Occipital lobe (tissue), 2 donors: Measurements from ENCODE around the gene KRT74. TPM values are rescaled to one million over a fixed set of nuclear protein-coding genes. Genes with fewer than 3 reads are reported as not detected.

ENCODE experiments used
- DNase-seq: peaks from one replicate; lab custom pipeline; 2025; lab: John Stamatoyannopoulos, UW
- total RNA-seq: library from RNA; depleted of rRNA; stranded (reverse); fragments of >200 nt; gene quantifications from one replicate; pipeline ENCODE4 v1.2.3, GENCODE V29; 2014

KRT74 gene
- total RNA-seq, 1 donor from 2014 or later, result not detected

- DNase-seq, result no peak
Observed at GRCh38 chr12:52575256-52575655, 1.6 kb upstream of the KRT74 start.

GRCh38 chr12:52573306-52573705 is 337 bp downstream of the KRT74 start:
- no peak for DNase-seq

GRCh38 chr12:52570511-52570910 is 3.1 kb downstream of the KRT74 start:
- no peak for DNase-seq

- DNase-seq, result no peak
Observed at GRCh38 chr12:52568111-52568510, 5.5 kb downstream of the KRT74 start.

GRCh38 chr12:52566847-52567291 is 6.8 kb downstream of the KRT74 start:
- no peak for DNase-seq

GRCh38 chr12:52564582-52564981 is 9.1 kb downstream of the KRT74 start:
- DNase-seq, result no peak

GRCh38 chr12:52561880-52562449 is 11.7 kb downstream of the KRT74 start:
- no peak for DNase-seq

- DNase-seq, result no peak
Observed at GRCh38 chr12:52559979-52560378, 13.7 kb downstream of the KRT74 start.

GRCh38 chr12:52558781-52559445 is 14.7 kb downstream of the KRT74 start:
- DNase-seq, result no peak

- DNase-seq, result no peak
Observed at GRCh38 chr12:52557476-52557875, 16.2 kb downstream of the KRT74 start.

- DNase-seq, result no peak
Observed at GRCh38 chr12:52555577-52555976, 18.1 kb downstream of the KRT74 start.

GRCh38 chr12:52552681-52553195 is 20.9 kb downstream of the KRT74 start, which contains the start of gene KRT71:
Gene KRT71 (minus strand): TSS chr12:52553145. CDS start chr12:52553077, 68 bp downstream.
- no peak for DNase-seq

GRCh38 chr12:52552055-52552454 is 21.6 kb downstream of the KRT74 start:
- no peak for DNase-seq

GRCh38 chr12:52551216-52551865 is 22.3 kb downstream of the KRT74 start:
- no peak for DNase-seq

GRCh38 chr12:52546126-52546525 is 27.5 kb downstream of the KRT74 start:
- DNase-seq, result no peak

GRCh38 chr12:52543985-52544883 is 29.4 kb downstream of the KRT74 start:
- no peak for DNase-seq

- DNase-seq, result no peak
Observed at GRCh38 chr12:52542785-52543318, 30.8 kb downstream of the KRT74 start.

- DNase-seq, result no peak
Observed at GRCh38 chr12:52542157-52542556, 31.5 kb downstream of the KRT74 start.

- no peak for DNase-seq
Observed at GRCh38 chr12:52541709-52542108, 31.9 kb downstream of the KRT74 start.

GRCh38 chr12:52540531-52540930 is 33.1 kb downstream of the KRT74 start:
- DNase-seq, result no peak

GRCh38 chr12:52539821-52540173 is 33.8 kb downstream of the KRT74 start:
- no peak for DNase-seq
